Islet precursor cell (in vitro differentiated cells): ENCODE data around the gene TNNI2.

Experiments used
- DNase-seq: peaks from one replicate; pipeline ENCODE4 v3.0.0-alpha.2; 2018

The TNNI2 gene

DNA sequence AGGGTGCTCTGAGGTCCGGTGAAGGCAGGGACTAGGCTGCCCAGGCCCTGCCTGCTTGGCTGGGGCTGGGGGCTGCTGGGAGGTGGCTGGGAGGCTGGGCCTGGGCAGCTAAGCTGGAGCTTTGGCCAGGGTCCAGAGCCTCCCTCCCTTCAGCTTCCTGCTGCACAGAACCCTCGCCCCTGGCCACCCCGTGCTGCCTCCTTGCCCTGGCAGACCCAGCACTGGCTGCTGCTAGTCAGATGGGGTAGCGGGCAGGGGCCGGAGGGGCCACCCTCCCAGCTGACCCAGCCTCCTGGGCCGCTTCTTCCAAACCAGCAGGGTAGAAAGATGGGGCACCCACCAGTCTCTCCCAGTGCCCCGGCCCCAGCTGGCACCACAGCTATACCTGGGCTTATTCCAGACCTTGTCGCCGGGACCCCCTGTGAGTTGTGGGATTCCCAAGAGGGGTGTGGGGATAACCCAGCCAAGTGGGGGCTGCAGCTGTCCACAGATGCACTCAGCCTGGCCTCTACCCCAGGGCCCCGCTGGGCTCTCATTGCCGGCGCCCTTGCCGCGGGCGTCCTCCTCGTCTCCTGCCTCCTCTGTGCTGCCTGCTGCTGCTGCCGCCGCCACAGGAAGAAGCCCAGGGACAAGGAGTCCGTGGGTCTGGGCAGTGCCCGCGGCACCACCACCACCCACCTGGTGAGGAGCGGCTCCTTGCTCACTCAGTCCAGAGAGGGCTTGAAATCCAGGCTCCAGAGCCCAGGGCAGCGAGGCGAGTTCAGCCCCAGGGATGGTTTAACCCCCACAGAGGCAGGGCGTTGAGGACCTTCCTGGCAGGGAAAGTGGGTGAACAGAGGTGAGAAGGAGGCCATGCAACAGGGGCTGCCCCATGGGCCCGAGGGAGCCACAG, 3.8 kb upstream of the TNNI2 start, which contains the start of gene SYT8:
SYT8 (plus strand) TSS at position 212 of the 892 bp plus-strand sequence; CDS start at position 328, 116 bp downstream.
- DNase-seq: no peak

GRCh38 chr11:1835671-1836010, 3.1 kb upstream of the TNNI2 start:
- DNase-seq: no peak

DNA sequence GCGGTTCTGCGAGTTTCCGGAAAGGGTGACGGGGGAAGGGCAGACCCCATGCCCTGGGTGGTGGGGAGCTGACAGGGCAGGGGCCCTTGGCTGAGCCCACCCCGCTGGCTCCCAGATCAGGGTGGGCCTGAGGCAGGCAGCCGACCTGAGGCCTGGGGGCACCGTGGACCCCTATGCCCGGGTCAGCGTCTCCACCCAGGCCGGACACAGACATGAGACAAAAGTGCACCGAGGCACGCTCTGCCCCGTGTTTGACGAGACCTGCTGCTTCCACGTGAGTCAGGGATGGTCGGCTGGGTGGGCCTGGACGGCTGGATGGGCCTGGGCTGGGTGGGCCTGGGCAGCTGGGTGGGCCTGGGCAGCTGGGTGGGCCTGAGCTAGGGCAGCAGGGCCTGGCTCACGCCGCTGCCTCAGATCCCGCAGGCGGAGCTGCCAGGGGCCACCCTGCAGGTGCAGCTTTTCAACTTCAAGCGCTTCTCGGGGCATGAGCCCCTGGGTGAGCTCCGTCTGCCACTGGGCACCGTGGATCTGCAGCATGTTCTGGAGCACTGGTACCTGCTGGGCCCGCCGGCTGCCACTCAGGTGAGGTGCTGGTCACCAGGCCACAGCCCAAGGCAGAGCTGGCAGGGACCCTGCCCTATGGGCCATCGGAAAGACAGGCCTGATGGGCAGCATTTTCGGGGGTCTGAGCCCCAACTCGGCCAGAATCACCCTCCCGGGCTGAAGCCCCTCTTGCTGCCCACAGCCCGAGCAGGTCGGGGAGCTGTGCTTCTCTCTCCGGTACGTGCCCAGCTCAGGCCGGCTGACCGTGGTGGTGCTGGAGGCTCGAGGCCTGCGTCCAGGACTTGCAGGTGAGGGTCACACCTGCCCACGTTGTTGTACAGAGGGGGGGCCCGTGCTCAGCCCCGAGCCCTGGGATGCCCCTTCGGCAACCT, 2.5 kb upstream of the TNNI2 start:
- no peak for DNase-seq

DNA sequence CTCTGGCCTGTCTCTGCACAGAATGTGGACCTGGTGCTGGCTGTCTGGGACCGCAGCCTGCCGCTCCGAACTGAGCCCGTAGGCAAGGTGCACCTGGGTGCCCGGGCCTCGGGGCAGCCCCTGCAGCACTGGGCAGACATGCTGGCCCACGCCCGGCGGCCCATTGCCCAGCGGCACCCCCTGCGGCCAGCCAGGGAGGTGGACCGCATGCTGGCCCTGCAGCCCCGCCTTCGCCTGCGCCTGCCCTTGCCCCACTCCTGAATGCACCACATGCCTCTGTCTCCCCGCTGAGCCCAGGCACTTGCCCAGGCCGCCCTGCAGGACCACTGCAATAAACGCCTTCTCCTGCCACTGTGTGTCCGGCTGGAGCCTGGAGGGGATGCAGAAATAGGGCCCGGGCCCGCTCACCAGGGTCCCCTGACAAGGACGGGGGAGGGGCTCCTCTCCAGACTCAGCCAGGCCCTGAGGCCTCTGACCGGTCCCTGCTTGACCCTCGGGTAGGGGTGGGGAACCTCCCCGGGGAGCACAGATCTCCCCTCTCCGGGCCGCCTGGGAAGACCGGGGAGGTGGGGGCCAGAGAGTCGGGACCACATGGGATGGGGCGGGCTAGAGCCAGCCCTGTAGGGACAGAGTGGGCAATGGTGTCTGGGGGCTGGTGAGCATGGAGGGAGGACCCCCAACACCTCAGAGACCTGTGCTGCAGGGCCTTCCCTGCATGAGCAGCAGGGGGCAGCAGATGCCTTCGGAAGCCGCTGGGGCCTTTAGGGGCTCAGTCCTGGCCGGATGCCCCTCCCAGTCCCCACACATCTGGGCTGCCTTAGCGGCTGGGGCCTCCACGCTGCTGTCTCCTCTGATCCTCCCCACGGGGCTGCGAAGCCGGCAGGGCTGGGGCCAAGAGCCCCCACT, 1.4 kb upstream of the TNNI2 start:
- no peak for DNase-seq

DNA sequence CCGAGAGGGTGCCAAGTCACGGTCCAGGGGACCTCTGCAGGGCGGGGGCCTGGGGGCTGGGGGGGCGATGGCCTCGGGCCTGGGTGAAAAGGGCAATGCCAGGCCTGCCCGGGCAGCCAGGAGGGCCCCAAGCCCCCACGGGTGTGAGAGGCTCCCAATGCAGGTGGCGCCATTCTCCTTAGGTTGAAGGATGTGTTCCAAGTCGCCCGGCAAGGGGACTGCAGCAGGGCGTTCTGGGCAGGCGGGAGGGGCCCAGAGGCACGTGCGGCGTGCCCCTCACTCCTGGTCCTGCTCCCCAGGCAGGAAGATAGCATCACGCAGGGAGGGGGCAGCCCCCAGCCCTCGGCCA, 730 bp upstream of the TNNI2 start:
- no peak for DNase-seq

- no peak for DNase-seq
These were observed 583 bp downstream of the TNNI2 start for GRCh38 chr11:1839204-1839923.

- DNase-seq: no peak
These were observed 1.4 kb downstream of the TNNI2 start for GRCh38 chr11:1839924-1840779.

GRCh38 chr11:1840780-1841480, 2.1 kb downstream of the TNNI2 start:
- no peak for DNase-seq

DNA sequence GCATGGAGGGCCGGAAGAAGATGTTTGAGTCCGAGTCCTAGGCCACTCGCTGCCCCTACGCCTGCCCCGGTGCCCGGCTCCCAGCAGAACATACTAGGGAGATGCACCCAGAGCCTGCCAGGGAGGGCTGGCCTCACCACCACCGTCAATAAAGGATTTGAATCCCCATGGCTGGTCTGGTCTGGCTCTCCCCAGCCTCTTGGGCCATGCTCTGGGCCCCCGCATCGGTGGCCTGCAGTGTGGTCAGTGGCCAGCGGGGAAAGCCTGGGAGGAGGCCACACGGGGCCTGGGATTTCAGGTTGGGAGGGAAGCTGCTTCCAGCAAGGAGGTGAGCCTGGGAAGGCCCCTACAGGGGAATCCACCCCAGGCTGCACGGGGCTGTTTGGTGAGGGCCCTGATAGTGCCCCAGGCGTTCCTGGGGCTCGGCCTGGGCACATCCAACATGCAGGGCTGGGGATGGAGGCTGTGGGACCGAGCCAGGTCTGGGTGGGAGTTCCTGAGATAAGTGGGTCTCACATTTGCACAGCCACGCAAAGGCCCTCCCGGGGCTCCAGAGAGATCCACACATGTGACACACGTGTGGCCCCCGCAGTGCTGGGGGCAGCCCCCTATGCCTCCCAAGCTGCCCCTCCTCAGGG, 2.8 kb downstream of the TNNI2 start:
- no peak for DNase-seq

DNA sequence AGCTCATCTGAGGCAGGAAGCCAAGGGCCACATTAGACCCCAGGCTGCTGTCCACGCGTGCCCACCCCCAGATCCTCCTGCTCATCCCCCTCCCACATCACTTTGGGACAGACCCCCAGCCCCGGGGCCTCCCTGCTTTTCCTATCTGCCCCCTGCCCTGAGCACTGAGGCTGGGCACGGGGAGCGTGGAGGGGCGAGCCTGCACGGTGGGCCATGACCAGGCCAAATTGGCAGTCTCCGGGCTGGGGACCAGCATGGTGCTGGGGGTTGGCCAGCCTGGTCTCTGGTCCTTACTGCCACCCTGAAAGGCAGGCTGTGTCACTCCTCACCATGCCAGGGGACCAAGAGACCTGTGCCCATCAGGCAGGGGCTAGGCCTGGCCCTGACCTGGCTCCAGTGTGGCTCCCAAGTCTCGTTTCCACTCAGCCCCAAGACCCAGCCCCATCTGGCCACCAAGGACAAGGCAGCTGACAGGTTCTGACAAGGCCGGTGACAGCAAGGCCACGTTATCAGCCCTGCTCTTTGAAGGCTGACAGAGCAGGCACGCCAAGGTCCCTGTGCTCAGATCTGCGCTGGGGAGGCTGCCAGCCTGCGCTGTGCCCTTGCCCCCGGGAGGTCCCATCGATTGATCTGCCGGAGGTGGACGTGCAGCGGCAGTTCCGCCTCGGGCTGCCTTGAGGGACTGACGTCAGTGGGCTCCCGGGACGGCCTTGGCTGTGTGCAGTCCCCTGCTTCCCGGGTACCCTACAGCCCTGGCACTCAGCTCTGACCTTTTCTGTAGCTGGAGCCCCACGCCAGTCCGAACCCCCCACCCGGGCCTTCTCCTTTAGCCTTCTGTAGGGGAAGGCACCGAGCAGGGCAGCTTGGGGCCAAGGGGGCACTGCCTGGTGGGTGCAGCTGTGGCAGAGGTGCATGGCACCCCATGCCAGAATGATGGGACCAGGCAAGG, 3.6 kb downstream of the TNNI2 start:
- no peak for DNase-seq

- DNase-seq: no peak
These were observed 4.3 kb downstream of the TNNI2 start for GRCh38 chr11:1843098-1843473.

- DNase-seq: no peak
These were observed 5.0 kb downstream of the TNNI2 start for GRCh38 chr11:1843796-1844195.

DNA sequence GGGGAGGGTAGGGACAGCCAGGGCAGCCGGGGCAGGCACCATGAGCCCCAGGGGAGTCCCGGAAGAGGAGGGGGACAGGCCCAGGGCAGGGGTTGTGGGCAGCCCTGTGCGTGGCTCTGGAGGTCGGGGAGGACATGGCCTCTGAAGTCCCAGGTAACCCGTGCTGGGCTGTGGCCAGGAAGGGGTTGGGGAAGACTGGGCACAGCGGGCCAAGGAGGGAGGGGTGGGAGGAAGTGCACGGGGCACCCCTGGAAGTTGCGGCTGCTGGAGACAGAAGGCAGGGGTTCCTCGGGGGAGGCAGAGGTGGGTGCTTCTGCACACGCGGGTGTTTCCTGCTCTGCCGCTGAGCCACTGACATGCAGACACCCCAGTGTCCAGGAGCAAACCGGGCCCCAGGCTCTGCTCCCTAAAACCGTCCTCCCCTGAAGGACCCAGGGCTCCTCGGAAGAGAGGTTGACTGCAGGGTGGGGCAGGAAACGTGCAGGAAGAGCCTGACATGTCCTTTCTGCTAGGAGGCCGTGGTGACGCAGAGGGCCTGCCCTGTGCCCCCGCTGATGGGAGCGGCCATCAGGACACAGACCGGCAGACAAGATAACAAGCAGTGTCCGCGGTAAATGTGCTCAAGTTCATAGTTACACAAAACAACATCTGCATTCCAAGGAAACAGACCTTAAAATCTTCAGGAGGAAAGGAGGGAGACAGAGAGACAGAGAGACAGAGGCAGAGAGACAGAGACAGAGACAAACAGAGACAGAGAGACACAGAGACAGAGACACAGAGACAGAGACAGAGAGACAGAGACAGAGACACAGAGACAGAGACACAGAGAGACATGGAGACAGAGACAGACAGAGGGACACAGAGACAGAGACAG, 5.7 kb downstream of the TNNI2 start:
- no peak for DNase-seq

- DNase-seq: no peak
These were observed 6.3 kb downstream of the TNNI2 start for GRCh38 chr11:1845095-1845429.

- DNase-seq: no peak
These were observed 7.0 kb downstream of the TNNI2 start for GRCh38 chr11:1845561-1846452.

- no peak for DNase-seq
These were observed 7.7 kb downstream of the TNNI2 start for GRCh38 chr11:1846453-1846932.
